GM21576 (cell line): Measurements from ENCODE around the gene IFI27L1.

Source experiments
- ATAC-seq: cut with Tn5 transposase; IDR thresholded peaks from one replicate; pipeline ENCODE4 v1.9.1; 2021; ENCODE audit warnings: mild to moderate bottlenecking, moderate library complexity; ENCODE audit not compliant: unreplicated experiment

IFI27L1 gene

GRCh38 chr14:94077823-94078222, 3.3 kb upstream of the IFI27L1 start:
- ATAC-seq, result no peak

- ATAC-seq, result no peak
Measured at GRCh38 chr14:94079891-94080620, 1.1 kb upstream of the IFI27L1 start.

GRCh38 chr14:94081386-94081820, 293 bp downstream of the IFI27L1 start:
- peak; percentile 24 for ATAC-seq

GRCh38 chr14:94087891-94088290, 6.8 kb downstream of the IFI27L1 start:
- no peak for ATAC-seq

- no peak for ATAC-seq
Measured at GRCh38 chr14:94088516-94088915, 7.4 kb downstream of the IFI27L1 start.

- no peak for ATAC-seq
Measured at GRCh38 chr14:94089479-94089878, 8.4 kb downstream of the IFI27L1 start.

- ATAC-seq, result no peak
Measured at GRCh38 chr14:94093418-94093817, 12.3 kb downstream of the IFI27L1 start.

- ATAC-seq, result no peak
Measured at GRCh38 chr14:94097091-94097490, 16.0 kb downstream of the IFI27L1 start.

- no peak for ATAC-seq
Measured at GRCh38 chr14:94098326-94098992, 17.3 kb downstream of the IFI27L1 start.

- ATAC-seq, result no peak
Measured at GRCh38 chr14:94099006-94099405, 17.9 kb downstream of the IFI27L1 start.

- ATAC-seq, result no peak
Measured at GRCh38 chr14:94100847-94101246, 19.7 kb downstream of the IFI27L1 start.

GRCh38 chr14:94101748-94102147, 20.6 kb downstream of the IFI27L1 start:
- ATAC-seq, result no peak

- ATAC-seq, result no peak
Measured at GRCh38 chr14:94102768-94103482, 21.8 kb downstream of the IFI27L1 start.

- no peak for ATAC-seq
Measured at GRCh38 chr14:94103554-94104150, 22.5 kb downstream of the IFI27L1 start.

GRCh38 chr14:94104731-94105130, 23.6 kb downstream of the IFI27L1 start:
- ATAC-seq, result no peak

GRCh38 chr14:94109915-94110250, 28.8 kb downstream of the IFI27L1 start:
- no peak for ATAC-seq

- ATAC-seq, result no peak
Measured at GRCh38 chr14:94110552-94111181, 29.6 kb downstream of the IFI27L1 start, which contains the start of gene IFI27. TSS of gene IFI27 (plus strand) at chr14:94110736.

- ATAC-seq, result no peak
Measured at GRCh38 chr14:94111276-94112095, 30.4 kb downstream of the IFI27L1 start.

GRCh38 chr14:94112513-94113063, 31.5 kb downstream of the IFI27L1 start:
- ATAC-seq, result no peak

GRCh38 chr14:94113073-94113472, 32.0 kb downstream of the IFI27L1 start:
- no peak for ATAC-seq
